Measurements from ENCODE around the gene MBD5. TPM values are rescaled to one million over a fixed set of nuclear protein-coding genes. Genes with fewer than 3 reads are reported as not detected.
A peak's percentile ranks its signal among the peaks of the same experiment; 100 is the strongest.

The MBD5 gene
- polyA plus RNA-seq, 2 of the 4 experiments (the other 2 are of a cell fraction), result 5.4 to 24.1 TPM

DNA sequence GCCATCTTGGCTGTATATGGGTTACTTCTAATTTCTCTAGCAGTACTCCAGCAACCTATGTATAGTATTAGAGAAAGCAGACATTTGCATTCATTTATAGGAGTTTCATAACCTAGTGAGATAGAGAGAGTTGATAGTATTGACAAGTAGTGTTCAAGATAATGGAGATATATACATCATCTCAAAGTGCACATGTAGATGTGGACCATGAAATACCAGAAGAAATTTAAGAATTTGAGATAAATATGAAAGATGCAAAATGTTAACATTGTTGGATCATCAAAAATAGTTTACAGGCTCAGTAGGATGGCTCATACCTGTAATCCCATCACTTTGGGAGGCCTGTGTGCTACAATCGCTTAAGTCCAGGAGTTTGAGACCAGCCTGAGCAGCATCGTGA is 243.0 kb downstream of the MBD5 start:
- POLR2A ChIA-PET, result no interaction called here
- ATAC-seq (no peak), DNase-seq (ENCODE audit: low read depth in 1 of 2, low spot score in 1 of 2) (no peak), FAIRE-seq (no peak)
- H3K4me2 ChIP-seq, result no peak overlapping the region
- no peaks in the 10 kb centered on the region for H3K4me1 ChIP-seq
- 92% methylated on average over 2 of the region's 2 CpGs for WGBS (ENCODE audit: missing lambda C conversion rate)
- CTCF ChIA-PET, result no interaction called here
- H3K4me3 ChIP-seq, result no peak overlapping the region
- H3K9me3 ChIP-seq, result peaks cover 10% of the 10 kb centered on the region
- TF ChIP-seq JUN (IDR thresholded peaks at IDR 0.05) (no peak), EP300 (IDR thresholded peaks at IDR 0.05) (no peak), POLR2AphosphoS2 (conservative IDR thresholded peaks at IDR 0.05; ENCODE audit: low read length) (no peak), ZSCAN20 (CRISPR knock-in tag; IDR thresholded peaks at IDR 0.05) (no peak), CBX2 (IDR thresholded peaks at IDR 0.05; ENCODE audit: borderline replicate concordance, low read depth) (no peak), TFCP2L1 (CRISPR knock-in tag; IDR thresholded peaks at IDR 0.05) (no peak), RFX5 (IDR thresholded peaks at IDR 0.05) (no peak), BHLHE40 (IDR thresholded peaks at IDR 0.05; ENCODE audit: low read depth, low read length) (no peak), FOSB (CRISPR knock-in tag; IDR thresholded peaks at IDR 0.05) (no peak), RARB (CRISPR knock-in tag; IDR thresholded peaks at IDR 0.05) (no peak), HOXB5 (CRISPR knock-in tag; IDR thresholded peaks at IDR 0.05) (no peak), GATA3 (IDR thresholded peaks at IDR 0.05; ENCODE audit: borderline replicate concordance) (no peak), SREBF2 (IDR thresholded peaks at IDR 0.05) (no peak), KDM5A (IDR thresholded peaks at IDR 0.05) (no peak)
- TF ChIP-seq, protein P1, sequence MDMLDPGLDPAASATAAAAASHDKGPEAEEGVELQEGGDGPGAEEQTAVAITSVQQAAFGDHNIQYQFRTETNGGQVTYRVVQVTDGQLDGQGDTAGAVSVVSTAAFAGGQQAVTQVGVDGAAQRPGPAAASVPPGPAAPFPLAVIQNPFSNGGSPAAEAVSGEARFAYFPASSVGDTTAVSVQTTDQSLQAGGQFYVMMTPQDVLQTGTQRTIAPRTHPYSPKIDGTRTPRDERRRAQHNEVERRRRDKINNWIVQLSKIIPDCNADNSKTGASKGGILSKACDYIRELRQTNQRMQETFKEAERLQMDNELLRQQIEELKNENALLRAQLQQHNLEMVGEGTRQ (IDR thresholded peaks at IDR 0.05), result no peak
- TF ChIP-seq, protein P2, sequence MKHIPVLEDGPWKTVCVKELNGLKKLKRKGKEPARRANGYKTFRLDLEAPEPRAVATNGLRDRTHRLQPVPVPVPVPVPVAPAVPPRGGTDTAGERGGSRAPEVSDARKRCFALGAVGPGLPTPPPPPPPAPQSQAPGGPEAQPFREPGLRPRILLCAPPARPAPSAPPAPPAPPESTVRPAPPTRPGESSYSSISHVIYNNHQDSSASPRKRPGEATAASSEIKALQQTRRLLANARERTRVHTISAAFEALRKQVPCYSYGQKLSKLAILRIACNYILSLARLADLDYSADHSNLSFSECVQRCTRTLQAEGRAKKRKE (CRISPR knock-in tag; IDR thresholded peaks at IDR 0.05; ENCODE audit: low read depth), result no peak
- TF ChIP-seq, protein P3, sequence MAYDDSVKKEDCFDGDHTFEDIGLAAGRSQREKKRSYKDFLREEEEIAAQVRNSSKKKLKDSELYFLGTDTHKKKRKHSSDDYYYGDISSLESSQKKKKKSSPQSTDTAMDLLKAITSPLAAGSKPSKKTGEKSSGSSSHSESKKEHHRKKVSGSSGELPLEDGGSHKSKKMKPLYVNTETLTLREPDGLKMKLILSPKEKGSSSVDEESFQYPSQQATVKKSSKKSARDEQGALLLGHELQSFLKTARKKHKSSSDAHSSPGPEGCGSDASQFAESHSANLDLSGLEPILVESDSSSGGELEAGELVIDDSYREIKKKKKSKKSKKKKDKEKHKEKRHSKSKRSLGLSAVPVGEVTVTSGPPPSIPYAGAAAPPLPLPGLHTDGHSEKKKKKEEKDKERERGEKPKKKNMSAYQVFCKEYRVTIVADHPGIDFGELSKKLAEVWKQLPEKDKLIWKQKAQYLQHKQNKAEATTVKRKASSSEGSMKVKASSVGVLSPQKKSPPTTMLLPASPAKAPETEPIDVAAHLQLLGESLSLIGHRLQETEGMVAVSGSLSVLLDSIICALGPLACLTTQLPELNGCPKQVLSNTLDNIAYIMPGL (CRISPR knock-in tag; IDR thresholded peaks at IDR 0.05; ENCODE audit: borderline replicate concordance), result no peak
- TF ChIP-seq, protein P4, sequence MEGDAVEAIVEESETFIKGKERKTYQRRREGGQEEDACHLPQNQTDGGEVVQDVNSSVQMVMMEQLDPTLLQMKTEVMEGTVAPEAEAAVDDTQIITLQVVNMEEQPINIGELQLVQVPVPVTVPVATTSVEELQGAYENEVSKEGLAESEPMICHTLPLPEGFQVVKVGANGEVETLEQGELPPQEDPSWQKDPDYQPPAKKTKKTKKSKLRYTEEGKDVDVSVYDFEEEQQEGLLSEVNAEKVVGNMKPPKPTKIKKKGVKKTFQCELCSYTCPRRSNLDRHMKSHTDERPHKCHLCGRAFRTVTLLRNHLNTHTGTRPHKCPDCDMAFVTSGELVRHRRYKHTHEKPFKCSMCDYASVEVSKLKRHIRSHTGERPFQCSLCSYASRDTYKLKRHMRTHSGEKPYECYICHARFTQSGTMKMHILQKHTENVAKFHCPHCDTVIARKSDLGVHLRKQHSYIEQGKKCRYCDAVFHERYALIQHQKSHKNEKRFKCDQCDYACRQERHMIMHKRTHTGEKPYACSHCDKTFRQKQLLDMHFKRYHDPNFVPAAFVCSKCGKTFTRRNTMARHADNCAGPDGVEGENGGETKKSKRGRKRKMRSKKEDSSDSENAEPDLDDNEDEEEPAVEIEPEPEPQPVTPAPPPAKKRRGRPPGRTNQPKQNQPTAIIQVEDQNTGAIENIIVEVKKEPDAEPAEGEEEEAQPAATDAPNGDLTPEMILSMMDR (IDR thresholded peaks at IDR 0.05), result no peak
- TF ChIP-seq, protein P5, sequence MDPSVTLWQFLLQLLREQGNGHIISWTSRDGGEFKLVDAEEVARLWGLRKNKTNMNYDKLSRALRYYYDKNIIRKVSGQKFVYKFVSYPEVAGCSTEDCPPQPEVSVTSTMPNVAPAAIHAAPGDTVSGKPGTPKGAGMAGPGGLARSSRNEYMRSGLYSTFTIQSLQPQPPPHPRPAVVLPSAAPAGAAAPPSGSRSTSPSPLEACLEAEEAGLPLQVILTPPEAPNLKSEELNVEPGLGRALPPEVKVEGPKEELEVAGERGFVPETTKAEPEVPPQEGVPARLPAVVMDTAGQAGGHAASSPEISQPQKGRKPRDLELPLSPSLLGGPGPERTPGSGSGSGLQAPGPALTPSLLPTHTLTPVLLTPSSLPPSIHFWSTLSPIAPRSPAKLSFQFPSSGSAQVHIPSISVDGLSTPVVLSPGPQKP (IDR thresholded peaks at IDR 0.05; ENCODE audit: low read depth, low read length), result no peak
- H3K27ac ChIP-seq, result no peak overlapping the region

DNA sequence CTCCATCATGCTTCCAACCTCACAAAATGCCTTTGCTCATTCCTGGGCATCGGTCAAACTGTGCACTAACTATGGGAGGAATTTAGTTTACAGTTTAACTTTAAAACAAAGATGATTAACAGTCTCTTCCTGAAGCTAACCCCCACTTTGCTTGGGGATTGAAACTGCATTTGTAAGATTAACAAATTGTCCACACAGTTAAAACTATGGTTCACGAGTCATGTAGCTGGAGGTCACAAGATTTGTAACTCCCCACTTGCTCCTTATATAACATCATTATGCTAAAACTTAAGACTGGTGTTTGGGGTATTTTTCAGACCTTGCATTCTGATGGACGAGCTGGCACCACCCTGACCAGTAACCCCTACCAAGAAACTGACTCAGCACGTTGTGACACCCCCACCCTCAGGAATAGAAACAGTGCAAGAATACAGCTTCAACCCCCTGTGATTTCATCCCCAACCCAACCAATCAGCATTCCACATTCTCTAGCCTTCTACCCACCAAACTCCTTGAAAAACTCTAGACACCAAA is 252.3 kb downstream of the MBD5 start:
- ChIA-PET POLR2A (no interaction called here), CTCF (no interaction called here)
- Histone ChIP-seq H3K4me2 (peak overlapping the region; percentile 63), H3K4me1 (peaks cover 18% of the 10 kb centered on the region), H3K9me3 (no peaks in the 10 kb centered on the region), H3K27ac (peak overlapping the region; percentile 50 to 64; a peak in 5 of 6 replicates), H3K4me3 (no peak overlapping the region)
- DNase-seq (ENCODE audit: low read depth in 1 of 2, low spot score in 1 of 2), result peak in 1 of 2 experiments; percentile 31
- TF ChIP-seq MAFK (IDR thresholded peaks at IDR 0.05; ENCODE audit: partially characterized antibody), result peak; percentile 46
- no peak for TF ChIP-seq GATA3 (IDR thresholded peaks at IDR 0.05; ENCODE audit: borderline replicate concordance)
- no peak for TF ChIP-seq NR3C1 (IDR thresholded peaks at IDR 0.05)
- TF ChIP-seq EHMT2 (IDR thresholded peaks at IDR 0.05; ENCODE audit: low read depth), result no peak
- ATAC-seq, result peak; percentile 66 to 74; a peak in 5 of 6 replicates
- WGBS (ENCODE audit: missing lambda C conversion rate), result 6% methylated on average over 4 of the region's 4 CpGs
- FAIRE-seq, result peak; percentile 51

Measured in A549 (cell line).